GM23338 (cell line): ENCODE measurements around the gene RAD51B. TPM values are rescaled to one million over a fixed set of nuclear protein-coding genes. Genes with fewer than 3 reads are reported as not detected.

Experiments used
- EZH2 ChIP-seq: fragments of 200-600 bp; sonication (generic); IDR thresholded peaks from one replicate; pipeline ENCODE4 v1.8.0; 2017; ENCODE audit warnings: antibody characterized with exemption, mild to moderate bottlenecking, low read depth; ENCODE audit not compliant: unreplicated experiment
- POLR2AphosphoS5 ChIP-seq: IDR thresholded peaks from 2 replicates; pipeline ENCODE4 v1.6.1; 2016; ENCODE audit warnings: antibody characterized with exemption, low read depth
- STAT1 ChIP-seq: IDR thresholded peaks from one replicate; pipeline ENCODE4 v1.6.1; 2016; ENCODE audit warnings: antibody characterized with exemption; ENCODE audit not compliant: unreplicated experiment
- ZNF331 ChIP-seq: fragments of 250-450 bp; sonication (Bioruptor Pico); IDR thresholded peaks from 2 replicates; pipeline ENCODE4 v1.5.0; 2020; ENCODE audit warnings: low read depth, mild to moderate bottlenecking, moderate library complexity
- ZNF462 ChIP-seq: fragments of 250-450 bp; sonication (Bioruptor Pico); IDR thresholded peaks from 2 replicates; pipeline ENCODE4 v1.5.0; 2020; ENCODE audit warnings: mild to moderate bottlenecking, moderate library complexity
- polyA plus RNA-seq: library from polyadenylated mRNA; unstranded; fragments of >200 nt; fragmentation: Nextera tagmentation; extraction: Ambion mirVana; gene quantifications from 2 replicates; pipeline ENCODE4 v1.2.1, GENCODE V29; 2016
- total RNA-seq: library from RNA; depleted of rRNA; stranded (reverse); fragments of >200 nt; shearing (Covaris generic); gene quantifications from 2 replicates; pipeline ENCODE4 v1.2.3, GENCODE V29; 2014
- TF ChIP-seq, protein P1 (sequence below), 2 experiments: fragments of 200-600 bp in 1 of 2; sonication (generic) in 1 of 2; conservative IDR thresholded peaks; 2 replicates each; pipeline versions ENCODE4 v1.5.1 to v1.6.1; 2016 to 2017; ENCODE audit warnings: antibody characterized with exemption in 2 of 2, low read depth in 2 of 2, mild to moderate bottlenecking in 2 of 2, moderate library complexity in 1 of 2

RAD51B gene
- total and polyA plus RNA-seq, 2 experiments from 2014 or later, result 15.7 to 29.1 TPM

DNA sequence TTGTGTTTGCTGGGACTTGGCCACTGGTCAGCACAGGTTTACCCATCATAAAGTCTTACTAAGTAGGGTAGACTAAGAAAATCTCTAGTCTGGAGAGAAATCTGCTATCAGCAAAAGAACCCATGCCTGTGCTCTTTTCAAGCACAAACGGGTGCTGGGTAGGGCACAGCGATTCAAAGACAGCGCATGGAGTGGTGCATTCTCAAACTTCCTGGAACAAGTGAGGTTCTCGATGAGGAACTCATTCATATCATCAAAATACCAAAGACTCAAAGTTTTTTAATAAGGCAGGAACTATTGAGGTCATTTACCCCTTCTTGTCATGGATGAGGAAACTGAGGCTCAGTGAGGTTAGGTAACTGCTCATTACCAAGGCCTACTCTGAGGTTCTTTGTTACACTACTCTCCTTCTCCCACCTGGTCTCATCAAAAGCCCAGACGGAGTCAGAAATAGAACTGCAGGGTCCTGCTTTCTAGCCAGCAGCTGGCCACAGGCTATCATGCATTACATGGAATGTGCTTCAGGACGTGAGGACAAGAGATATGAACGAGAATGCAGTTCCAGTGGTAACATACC lies 583.0 kb downstream of the RAD51B start (continued):
- TF ChIP-seq ZNF462 (CRISPR knock-in tag), result no peak
- TF ChIP-seq, protein P1, sequence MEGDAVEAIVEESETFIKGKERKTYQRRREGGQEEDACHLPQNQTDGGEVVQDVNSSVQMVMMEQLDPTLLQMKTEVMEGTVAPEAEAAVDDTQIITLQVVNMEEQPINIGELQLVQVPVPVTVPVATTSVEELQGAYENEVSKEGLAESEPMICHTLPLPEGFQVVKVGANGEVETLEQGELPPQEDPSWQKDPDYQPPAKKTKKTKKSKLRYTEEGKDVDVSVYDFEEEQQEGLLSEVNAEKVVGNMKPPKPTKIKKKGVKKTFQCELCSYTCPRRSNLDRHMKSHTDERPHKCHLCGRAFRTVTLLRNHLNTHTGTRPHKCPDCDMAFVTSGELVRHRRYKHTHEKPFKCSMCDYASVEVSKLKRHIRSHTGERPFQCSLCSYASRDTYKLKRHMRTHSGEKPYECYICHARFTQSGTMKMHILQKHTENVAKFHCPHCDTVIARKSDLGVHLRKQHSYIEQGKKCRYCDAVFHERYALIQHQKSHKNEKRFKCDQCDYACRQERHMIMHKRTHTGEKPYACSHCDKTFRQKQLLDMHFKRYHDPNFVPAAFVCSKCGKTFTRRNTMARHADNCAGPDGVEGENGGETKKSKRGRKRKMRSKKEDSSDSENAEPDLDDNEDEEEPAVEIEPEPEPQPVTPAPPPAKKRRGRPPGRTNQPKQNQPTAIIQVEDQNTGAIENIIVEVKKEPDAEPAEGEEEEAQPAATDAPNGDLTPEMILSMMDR (conservative IDR thresholded peaks at IDR 0.05; ENCODE audit: low read depth in 2 of 2), result no peak
- TF ChIP-seq POLR2AphosphoS5, result no peak
- TF ChIP-seq ZNF331 (CRISPR knock-in tag), result no peak
- TF ChIP-seq STAT1, result no peak
- TF ChIP-seq EZH2, result no peak
